ENCODE measurements around the gene ACKR1. TPM values are rescaled to one million over a fixed set of nuclear protein-coding genes. Genes with fewer than 3 reads are reported as not detected.

Gene ACKR1
- total RNA-seq, 4 donors from 2014 or later: 128 to 363 (median 212) TPM

- Histone ChIP-seq H3K27ac (no peak overlapping the region), H3K4me3 (no peak overlapping the region), H3K27me3 (no peaks in the 10 kb centered on the region), H3K36me3 (no peaks in the 10 kb centered on the region), H3K9me3 (peaks cover 0 to 19% (median 0%) of the 10 kb centered on the region in 4 donors), H3K4me1 (no peaks in the 10 kb centered on the region)
- DNase-seq (ENCODE audit: low spot score in 2 of 2): no peak
- TF ChIP-seq EP300 (IDR thresholded peaks at IDR 0.05) (no peak), POLR2A (IDR thresholded peaks at IDR 0.05) (no peak)
- TF ChIP-seq, protein P1, sequence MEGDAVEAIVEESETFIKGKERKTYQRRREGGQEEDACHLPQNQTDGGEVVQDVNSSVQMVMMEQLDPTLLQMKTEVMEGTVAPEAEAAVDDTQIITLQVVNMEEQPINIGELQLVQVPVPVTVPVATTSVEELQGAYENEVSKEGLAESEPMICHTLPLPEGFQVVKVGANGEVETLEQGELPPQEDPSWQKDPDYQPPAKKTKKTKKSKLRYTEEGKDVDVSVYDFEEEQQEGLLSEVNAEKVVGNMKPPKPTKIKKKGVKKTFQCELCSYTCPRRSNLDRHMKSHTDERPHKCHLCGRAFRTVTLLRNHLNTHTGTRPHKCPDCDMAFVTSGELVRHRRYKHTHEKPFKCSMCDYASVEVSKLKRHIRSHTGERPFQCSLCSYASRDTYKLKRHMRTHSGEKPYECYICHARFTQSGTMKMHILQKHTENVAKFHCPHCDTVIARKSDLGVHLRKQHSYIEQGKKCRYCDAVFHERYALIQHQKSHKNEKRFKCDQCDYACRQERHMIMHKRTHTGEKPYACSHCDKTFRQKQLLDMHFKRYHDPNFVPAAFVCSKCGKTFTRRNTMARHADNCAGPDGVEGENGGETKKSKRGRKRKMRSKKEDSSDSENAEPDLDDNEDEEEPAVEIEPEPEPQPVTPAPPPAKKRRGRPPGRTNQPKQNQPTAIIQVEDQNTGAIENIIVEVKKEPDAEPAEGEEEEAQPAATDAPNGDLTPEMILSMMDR (IDR thresholded peaks at IDR 0.05): no peak
- 61 to 73% methylated on average over 8 of the region's 8 CpGs for WGBS, 2 donors
Measured at GRCh38 chr1:159250638-159251216, 46.1 kb downstream of the ACKR1 start.

Small RNA genes within 50 kb of the gene (small RNA-seq; reads per million reads assigned to genes)
- gene RNA5SP60: not detected

Other genes with a start within 250 kb of the ACKR1 start
- gene IFI16, start 195.0 kb upstream of the ACKR1 start, total RNA-seq: 100 to 1,000 TPM in 3 of 4 donors, 10 to 100 TPM in 1; 63.2 to 121 (median 108) TPM
- 1 to 10 TPM in 2 of 4 donors, under 1 TPM in 1, not detected in 1; 0.59 to 4.0 (median 1.5) TPM for gene AIM2, start 128.1 kb upstream of the ACKR1 start, total RNA-seq
- gene CADM3, start 33.3 kb upstream of the ACKR1 start, total RNA-seq: 10 to 100 TPM; 56.1 to 99.2 (median 85.9) TPM
- 1 to 10 TPM in 2 of 4 donors, not detected in 2; 3.6 to 3.9 TPM for gene FCER1A, start 97.5 kb downstream of the ACKR1 start, total RNA-seq
- not detected for gene OR10J4, start 227.3 kb downstream of the ACKR1 start, total RNA-seq
- gene OR10J1, start 234.8 kb downstream of the ACKR1 start, total RNA-seq: not detected